ELF-1 (cell line): Measurements from ENCODE around the gene SEMA3C.

Experiments used
- DNase-seq: peaks from one replicate; pipeline ENCODE4 v3.0.0-alpha.2; 2016; ENCODE audit warnings: low read depth, low spot score

Gene SEMA3C

DNA sequence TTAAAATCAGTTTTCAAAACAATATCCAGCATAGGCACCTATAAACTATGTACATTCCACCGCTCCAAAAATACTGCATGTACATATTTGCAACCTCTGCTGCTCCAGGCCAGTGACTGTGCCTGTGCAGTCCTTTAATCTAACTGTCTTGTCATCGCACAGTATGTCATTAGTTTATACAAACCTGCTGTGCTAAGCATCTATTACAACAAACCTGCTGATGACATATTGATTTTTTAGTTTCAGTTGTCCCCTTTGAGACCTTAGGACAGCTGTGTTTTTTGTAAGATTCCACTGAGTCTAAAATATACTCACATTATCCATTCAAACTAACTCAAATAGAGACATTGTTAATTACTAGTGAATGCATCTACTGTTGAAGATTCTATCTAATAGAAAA, 33.1 kb downstream of the SEMA3C start:
- no peak for DNase-seq

- DNase-seq = no peak
Observed at GRCh38 chr7:80884511-80885195, 34.2 kb downstream of the SEMA3C start.

GRCh38 chr7:80883154-80884025, 35.5 kb downstream of the SEMA3C start:
- DNase-seq = peak; percentile 67

DNA sequence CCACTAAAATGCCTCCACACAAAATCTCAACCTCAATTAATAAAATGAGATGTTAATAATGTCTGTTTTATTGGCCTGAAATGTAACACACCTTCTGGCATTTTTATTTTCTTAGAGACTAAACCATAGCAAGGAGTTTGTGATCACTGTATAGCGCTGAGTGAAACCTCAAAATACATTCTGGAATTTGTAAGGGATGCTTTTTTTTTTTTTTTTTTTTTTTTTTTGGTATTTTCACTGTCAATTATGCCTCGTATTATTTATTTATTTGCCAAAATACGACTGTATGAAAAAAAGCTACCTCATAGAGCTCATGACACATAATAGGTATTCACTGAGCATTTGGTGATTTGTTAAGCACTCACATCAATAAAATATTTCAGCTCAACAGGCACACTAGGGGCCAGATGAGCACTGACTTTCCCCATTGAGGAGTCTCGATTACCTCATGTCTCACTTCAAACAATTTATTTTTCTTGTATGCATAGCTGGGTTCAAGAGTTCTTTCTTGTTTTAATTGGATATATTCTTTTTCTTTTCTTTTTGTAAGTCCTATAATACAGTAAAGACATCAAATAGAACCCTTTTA, 36.5 kb downstream of the SEMA3C start:
- DNase-seq = no peak

- DNase-seq = no peak
Observed at GRCh38 chr7:80881351-80881900, 37.4 kb downstream of the SEMA3C start.

DNA sequence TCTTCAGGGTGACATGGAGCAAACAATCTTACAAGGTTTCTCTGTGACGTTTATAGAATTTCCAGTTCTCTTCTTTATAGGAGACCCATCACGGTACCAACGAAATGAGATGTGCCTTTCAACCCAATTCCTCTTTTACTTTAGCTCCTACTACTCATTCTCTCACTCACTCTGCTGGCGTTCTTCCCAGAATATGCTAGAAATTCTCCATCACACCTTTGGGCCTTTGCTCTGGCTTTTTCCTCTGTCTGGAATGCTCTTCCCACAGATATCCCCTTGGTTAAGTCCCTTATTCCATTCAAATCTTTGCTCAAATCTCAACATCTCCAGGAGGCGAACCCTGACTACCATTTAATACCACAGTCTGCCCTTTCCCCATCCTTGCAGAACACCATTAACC, 39.0 kb downstream of the SEMA3C start:
- DNase-seq = no peak

- peak; percentile 40 for DNase-seq
Observed at GRCh38 chr7:80876894-80877414, 41.9 kb downstream of the SEMA3C start.

GRCh38 chr7:80875537-80876120, 43.2 kb downstream of the SEMA3C start:
- no peak for DNase-seq

GRCh38 chr7:80873140-80873539, 45.7 kb downstream of the SEMA3C start:
- no peak for DNase-seq

GRCh38 chr7:80871228-80871627, 47.6 kb downstream of the SEMA3C start:
- no peak for DNase-seq

- no peak for DNase-seq
Observed at GRCh38 chr7:80870813-80871212, 48.0 kb downstream of the SEMA3C start.

DNA sequence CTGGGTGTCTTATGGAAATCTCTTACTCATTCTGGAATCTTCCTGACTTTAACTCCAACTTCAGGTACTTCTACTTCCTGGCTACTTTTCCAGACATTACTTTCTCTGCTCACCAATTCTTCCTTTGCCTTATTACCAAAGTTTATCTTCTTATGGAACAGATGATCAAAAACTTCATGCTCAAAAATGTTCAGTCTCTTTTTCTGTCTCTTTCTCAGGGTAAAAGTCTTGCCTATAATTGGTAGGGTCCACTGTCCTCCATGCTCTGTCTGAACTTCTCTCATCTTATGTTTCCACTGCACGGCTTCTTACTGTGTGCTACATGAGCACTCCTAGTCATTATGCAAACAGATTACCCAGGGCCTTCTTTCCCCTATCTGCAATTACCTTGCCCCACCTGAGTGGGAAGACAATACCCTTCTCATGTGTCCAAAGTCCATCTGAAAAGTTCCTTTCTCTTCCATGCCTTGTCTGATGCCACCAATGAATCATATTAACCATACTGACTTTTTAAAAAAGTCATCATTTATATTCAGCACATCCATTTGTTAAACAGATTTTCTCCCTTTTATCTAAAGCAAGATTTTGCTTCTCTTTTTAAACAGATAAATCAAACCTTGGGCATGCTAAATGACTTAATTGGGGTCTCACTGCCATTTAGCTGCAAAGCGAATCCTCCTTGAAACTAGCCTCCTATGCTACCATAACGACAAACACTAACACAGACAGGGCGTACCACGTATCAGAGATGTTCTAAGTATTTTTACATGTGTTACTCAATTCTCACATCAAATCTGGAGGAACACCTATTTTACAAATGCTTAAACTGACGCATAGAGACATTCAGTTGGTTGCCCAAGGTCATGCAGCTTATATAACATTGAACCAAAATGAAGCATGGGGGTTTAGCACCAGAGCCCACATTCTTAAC, 48.8 kb downstream of the SEMA3C start:
- DNase-seq = no peak

- no peak for DNase-seq
Observed at GRCh38 chr7:80869106-80869784, 49.6 kb downstream of the SEMA3C start.

- no peak for DNase-seq
Observed at GRCh38 chr7:80868566-80868965, 50.3 kb downstream of the SEMA3C start.

GRCh38 chr7:80860554-80860953, 58.3 kb downstream of the SEMA3C start:
- DNase-seq = no peak

- no peak for DNase-seq
Observed at GRCh38 chr7:80859272-80859970, 59.4 kb downstream of the SEMA3C start.

- DNase-seq = no peak
Observed at GRCh38 chr7:80858141-80858903, 60.5 kb downstream of the SEMA3C start.

DNA sequence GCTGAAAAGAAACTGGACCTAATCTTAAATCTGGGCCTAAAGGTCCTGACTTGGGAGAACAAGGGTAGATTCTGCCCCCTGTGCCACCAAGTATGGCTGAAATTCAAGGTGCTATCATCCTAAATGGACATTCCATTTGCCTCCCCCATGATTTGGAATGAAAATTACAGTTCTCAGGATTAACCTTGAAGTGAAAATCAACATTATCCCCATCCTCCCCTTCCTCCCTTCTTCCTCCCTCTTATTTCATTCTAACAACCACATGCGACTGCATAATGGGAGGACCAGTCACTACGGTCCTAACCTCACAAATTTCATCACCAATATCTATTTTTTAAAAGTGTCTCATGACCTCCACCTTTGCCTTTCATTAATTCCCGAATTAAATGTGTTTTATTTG, 62.1 kb downstream of the SEMA3C start:
- no peak for DNase-seq
